ENCODE measurements around the gene BSPRY.

Gene BSPRY

GRCh38 chr9:113349445-113350094 lies at the start of gene BSPRY:
Gene BSPRY (plus strand): TSS chr9:113349541. CDS start chr9:113349580, 39 bp downstream.
- DNase-seq, result no peak

DNA sequence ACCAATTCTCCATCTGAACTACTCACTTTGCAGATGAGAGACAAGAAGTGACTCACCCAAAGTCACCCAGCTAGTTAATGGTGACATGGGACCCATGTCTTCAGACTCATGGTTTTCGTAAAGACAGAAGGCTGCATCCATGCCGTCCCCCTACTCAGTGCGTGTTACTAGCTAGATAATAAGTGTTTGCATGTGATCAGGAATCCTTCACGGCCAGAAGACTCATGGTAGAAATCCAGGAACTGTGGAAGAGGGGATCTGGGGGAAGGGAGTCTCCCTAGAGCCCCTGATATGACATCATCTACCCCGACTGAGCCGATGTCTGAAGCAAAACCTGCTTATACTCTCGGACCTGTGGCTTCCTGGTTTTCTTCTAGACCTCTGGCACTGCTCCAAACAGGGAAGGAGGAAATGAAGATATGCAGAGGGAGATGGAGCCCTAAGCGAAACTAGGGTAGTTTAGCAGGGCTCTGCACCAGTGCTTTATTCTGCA lies 49.5 kb upstream of the BSPRY start:
- no peak for DNase-seq

DNA sequence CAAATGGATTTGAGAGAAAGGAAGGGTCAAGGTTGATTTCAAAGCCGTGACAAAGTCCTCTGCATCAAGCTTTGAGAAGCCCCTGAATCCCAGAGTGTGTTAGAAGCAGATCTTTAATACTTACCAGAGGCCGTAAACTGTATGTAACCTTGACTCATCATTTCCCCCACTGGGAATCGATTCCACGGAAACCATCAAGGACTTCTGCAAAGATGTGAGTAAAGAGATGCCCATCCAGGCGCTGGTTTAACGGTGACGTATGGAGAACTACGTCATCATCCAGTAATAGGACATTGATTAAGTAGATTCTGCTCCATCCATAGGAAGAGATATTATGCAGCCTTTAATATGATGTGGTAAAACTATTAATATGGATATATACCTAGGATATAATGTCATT lies 47.8 kb upstream of the BSPRY start:
- DNase-seq, result no peak

DNA sequence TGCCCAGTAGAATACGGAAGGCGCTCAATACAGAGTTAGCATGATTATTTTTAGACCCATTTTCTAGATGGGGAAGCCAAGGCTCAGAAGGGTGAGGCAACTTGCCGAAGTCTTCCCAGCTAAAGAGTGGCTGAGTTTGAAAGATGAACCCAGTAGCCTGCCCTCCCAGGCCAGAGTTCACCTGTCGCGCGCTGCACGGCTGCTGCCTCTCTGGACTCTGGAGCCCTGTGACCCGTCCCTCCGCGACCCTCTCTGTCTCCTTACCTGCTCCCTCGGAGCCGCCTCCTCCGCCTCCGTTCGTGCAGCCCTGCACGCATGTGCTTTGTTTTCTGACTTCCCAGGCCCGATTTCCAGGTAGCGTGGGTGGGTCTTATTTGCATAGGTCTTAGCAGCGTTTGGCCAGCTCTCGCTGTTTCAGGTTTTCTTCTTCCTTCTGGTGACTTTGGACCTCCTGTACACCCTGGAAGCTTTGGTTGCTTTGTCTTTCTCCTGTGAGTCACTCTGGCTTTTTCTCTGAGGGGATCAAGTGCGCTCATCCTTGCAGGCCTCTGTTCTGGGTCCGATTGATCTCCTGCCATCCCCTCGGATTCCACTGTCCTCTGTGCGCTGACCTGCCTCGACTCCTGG lies 46.4 kb upstream of the BSPRY start, which contains the start of gene RNF183:
Gene RNF183, minus strand, starts transcription at position 585 of the 627 bp plus-strand sequence. CDS start 5,192 bp downstream, outside the sequence.
- DNase-seq, result no peak

- DNase-seq, result no peak
Observed at GRCh38 chr9:113306566-113306965, 42.8 kb upstream of the BSPRY start.

DNA sequence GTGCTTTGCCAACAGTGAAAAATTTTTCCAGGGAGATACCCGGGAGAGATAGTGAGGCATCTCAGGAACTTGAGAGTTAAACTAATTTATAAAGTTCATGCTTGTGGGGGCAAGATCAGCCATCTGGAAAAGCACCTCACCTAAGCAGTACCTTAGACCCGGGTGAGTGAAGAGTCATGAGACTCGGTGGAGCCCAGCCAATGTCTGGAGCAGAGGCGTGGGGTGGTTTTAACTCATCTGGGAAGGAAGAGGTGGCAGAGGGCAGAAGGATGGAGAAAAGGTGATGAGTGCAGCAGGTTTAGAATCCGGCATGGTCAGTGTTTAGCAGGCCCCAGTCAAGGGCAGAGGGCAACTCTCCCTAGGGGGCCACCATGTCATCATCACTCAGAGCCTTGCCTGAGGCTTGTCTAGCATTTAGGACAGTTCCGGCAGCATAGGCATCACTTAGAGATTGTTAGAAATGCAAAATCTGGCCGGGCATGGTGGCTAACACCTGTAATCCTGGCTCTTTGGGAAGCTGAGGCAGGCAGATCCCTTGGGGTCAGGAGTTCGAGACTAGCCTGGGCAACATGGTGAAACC lies 41.9 kb upstream of the BSPRY start:
- no peak for DNase-seq

- DNase-seq, result no peak
Observed at GRCh38 chr9:113309204-113309813, 40.0 kb upstream of the BSPRY start.

DNA sequence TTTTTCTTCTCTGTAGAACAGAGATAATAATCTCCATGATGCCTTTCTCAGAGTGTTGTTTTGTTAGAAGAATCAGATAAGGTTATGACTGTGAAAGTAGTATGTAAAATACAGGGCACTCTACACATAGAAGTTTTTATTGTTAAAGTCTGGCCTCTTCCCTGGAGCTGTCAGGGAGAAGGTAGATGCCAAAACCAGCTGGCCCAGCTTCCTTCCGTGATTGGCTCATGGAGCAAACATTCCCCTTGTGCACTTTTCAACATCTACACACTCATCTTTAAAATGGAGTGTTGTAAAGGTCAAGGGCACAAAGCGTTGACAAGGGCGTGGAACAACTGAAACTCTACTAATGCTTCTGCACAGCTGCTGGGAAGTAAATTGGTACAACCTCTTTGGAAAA lies 38.8 kb upstream of the BSPRY start:
- DNase-seq, result no peak

GRCh38 chr9:113311961-113312360 lies 37.4 kb upstream of the BSPRY start:
- DNase-seq, result no peak

GRCh38 chr9:113313261-113313660 lies 36.1 kb upstream of the BSPRY start:
- no peak for DNase-seq

DNA sequence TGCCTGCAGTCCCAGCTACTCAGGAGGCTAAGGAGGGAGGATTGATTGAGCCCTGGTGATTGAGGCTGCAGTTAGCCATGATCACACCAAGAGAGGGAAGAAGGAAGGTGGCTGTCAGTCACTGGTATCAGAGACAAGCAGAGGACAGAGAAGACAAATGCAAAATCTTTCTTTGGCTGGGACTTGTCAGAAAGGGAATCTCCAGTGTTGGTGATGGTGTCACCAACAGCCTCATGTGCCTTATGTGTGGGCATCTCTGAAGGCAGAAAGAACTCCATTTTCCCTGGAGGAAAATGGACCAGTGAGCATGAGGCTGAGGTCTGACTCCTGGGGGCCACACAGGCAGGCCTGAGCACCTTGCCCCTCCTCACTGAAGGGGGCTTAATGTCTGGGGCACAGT lies 34.1 kb upstream of the BSPRY start:
- no peak for DNase-seq

GRCh38 chr9:113316030-113316429 lies 33.3 kb upstream of the BSPRY start:
- DNase-seq, result no peak

- no peak for DNase-seq
Observed at GRCh38 chr9:113317777-113318176, 31.6 kb upstream of the BSPRY start.

- DNase-seq, result no peak
Observed at GRCh38 chr9:113319054-113319453, 30.3 kb upstream of the BSPRY start.

- no peak for DNase-seq
Observed at GRCh38 chr9:113320051-113320450, 29.3 kb upstream of the BSPRY start.

DNA sequence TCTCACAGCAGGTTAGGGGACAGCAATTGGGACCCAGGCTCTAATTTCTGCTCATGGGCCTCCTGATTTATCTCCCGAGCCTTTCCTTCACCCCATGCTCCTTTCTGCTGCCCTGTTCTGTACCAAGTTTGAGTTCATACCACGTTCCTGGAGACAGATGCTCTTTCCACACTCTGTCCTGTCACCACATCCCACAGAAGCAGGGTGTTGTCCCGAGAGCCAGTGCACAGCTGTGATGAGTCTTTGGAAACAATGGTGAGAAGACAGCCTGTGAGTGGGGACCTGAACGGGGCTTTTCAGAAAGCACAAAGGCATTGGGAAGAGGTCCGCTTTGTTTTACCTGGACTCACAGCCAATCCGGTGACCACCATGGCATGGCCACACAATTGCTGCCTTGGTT lies 26.7 kb upstream of the BSPRY start:
- no peak for DNase-seq

DNA sequence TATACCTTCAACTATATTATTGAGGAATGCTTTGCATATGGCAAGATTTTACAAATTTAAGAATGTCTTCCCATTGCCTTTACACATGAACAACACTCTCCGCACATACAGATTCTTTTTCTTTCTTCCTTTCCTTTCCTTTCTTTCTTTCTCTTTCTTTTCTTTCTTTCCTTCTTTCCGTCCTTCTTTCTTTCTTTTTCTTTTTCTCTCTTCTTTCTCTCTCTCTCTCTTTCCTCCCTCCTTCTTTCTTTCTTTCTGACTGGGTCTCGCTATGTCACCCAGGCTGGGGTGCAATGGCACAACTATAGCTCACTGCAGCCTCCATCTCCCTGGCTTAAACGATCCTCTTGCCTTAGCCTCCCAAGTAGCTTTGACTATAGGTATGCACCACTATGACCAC lies 23.1 kb upstream of the BSPRY start:
- no peak for DNase-seq

DNA sequence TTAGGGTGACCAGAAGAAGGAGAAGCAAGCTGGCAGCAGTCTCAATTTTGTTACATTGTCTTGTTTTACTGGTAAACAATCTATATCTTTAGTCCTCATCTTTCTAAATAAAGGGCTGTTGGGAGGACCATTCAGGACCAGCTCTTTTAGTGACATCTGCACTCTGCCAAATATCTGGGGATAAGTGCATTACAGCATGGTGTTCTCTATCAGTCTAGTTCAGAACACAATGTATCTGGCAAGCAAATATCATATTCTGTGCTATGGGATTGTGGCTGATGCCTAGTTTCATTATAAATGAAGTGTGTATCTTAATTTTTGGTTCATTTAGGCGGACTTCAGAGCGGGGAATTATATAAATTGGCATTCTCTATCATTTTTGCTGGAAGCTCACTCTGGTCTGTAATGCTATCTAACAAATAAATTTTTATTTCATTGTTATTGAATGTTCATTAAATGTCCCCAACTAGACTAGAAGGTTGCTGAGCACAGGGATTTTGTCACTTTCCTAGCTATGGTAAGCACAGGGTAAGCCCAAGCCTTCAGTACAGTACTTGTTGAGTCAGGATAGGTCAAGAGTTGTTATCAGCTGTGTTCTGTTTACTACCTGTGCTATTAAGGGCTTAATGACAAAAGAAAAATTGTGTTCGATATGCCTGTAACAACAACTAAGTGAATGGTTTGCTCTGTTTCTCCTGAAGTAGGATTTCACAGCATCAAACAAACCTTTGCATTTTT lies 21.1 kb upstream of the BSPRY start:
- DNase-seq, result no peak

DNA sequence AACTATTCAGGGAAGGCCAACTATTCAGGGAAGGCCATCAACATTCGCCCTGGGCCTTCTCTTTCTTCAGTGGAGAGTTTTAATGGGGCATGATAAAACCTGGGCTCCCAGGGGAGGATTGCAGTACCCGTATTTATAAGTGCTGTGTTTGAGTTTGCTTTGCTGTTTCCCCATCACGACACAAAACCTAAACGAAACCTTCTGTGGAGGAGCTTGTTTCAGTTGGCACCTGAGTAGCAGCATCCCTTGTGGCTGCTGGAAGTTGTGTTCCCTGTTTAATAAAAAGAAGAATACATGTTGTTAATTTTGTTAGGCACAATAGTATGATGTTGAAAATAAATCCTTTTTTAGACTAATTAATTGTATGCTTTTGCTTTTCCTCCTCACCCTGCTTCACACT lies 17.6 kb upstream of the BSPRY start:
- no peak for DNase-seq

DNA sequence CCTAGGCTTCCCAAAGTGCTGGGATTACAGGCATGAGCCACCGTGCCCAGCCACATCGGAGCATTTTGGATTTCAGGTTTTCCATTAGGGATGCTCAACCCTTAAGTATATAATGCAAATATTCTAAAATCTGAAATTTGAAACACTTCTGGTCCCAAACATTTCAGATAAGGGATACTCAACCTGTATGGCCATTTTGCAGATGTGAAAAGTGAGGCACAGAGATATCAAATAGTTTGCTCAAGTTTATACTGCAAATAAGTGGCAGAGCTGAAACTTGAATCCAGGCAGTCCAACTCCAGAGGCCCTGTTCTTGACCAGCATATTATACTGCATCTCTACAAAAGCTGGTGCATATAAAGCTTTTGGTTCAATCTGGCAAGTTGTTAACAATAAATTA lies 11.6 kb upstream of the BSPRY start:
- DNase-seq, result no peak

- DNase-seq, result peak; percentile 80
Observed at GRCh38 chr9:113340011-113340699, 9.2 kb upstream of the BSPRY start, which contains the start of gene WDR31. Gene WDR31 (minus strand): TSS chr9:113340275. CDS start chr9:113332022, 8,253 bp downstream.

DNA sequence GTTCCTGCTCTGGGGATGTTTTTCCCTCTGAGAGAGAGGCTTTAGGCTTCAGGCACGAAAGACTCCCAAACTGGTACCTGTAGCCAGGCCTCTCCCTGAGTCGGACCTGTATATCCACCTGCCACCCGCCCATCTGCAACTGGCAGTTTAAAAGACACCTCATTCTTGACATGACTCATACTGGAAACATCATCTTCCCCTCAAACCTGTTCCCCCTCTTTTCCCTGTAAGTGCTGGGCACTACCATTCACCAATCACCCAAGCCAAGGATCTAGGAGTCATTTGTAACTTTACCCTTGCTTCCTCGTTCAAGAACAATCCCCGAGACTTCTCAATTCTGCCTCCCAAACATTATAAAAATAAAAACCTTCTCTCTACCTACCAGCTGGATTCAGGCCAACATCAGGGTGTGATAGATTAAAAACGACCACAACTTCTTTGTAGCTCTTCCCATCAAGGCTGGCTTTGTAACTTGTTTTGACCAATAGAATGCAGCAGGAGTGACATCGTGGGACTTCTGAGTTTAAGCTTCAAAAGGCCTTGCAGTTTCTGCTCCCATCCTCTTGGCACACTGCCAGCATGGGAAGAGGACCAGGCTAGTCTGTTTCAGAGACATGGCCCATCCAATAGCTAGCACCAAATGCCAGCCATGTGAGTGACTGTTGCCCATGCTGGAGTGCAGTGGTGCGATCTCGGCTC lies 7.5 kb upstream of the BSPRY start:
- DNase-seq, result no peak
